GM12872 (cell line): ENCODE measurements around the gene TUBB6.

Experiments used
- TF ChIP-seq, protein P1 (sequence below): IDR thresholded peaks from 3 replicates; pipeline ENCODE4 v1.5.1; 2011; ENCODE audit warnings: low read depth, mild to moderate bottlenecking, low read length, moderate library complexity; ENCODE audit not compliant: insufficient read depth

TUBB6 gene

DNA sequence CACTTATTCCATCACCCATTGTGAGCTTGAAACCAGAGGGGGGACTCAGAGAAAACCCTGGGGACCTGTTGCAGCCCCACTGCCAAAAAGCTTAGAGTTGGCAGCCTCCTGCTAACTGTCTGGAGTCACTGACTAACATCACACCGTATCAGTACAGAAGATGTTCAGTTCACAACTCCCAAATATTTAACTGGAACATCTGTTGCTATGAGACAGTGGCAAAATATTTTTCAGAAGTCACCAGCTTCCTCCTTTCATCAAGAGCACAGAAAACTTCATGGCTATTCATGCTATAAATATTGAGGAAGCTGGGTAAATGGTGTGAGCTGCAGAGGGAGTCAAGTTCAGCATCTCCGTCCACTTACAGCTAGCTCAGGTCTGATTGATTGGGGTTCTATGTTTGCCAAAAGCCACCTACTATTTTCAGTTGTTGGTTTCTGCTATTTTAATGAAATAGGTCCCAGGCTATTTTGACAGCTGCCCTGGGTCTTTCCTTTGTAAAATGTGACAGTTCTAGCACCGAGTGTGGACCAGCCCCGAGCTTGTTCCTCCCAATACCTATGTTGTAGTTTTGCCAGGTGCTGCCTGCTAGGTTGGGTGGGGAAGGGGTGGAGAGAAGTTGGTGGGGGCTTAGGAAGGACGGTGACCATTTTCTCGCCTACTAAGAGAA, 9.8 kb downstream of the TUBB6 start:
- TF ChIP-seq, protein P1, sequence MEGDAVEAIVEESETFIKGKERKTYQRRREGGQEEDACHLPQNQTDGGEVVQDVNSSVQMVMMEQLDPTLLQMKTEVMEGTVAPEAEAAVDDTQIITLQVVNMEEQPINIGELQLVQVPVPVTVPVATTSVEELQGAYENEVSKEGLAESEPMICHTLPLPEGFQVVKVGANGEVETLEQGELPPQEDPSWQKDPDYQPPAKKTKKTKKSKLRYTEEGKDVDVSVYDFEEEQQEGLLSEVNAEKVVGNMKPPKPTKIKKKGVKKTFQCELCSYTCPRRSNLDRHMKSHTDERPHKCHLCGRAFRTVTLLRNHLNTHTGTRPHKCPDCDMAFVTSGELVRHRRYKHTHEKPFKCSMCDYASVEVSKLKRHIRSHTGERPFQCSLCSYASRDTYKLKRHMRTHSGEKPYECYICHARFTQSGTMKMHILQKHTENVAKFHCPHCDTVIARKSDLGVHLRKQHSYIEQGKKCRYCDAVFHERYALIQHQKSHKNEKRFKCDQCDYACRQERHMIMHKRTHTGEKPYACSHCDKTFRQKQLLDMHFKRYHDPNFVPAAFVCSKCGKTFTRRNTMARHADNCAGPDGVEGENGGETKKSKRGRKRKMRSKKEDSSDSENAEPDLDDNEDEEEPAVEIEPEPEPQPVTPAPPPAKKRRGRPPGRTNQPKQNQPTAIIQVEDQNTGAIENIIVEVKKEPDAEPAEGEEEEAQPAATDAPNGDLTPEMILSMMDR, result no peak

DNA sequence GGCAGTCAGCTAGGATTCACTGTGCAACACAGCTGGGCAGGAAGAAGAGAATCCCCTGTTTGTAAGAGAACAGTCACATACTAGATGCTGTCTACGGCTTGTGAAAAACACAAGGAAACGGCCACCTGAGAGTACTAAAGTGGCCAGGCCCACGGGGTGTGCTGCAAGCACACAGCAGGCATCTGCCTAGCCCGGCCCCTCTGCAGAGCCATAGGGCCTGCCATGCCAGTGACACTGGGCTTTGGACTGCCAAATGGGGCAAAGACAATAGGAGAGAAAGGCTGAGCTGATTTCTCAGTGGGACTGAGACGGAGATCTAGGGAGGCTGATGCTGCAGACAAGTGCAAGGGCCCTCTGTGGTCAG, 10.3 kb downstream of the TUBB6 start:
- TF ChIP-seq, protein P1, result no peak

DNA sequence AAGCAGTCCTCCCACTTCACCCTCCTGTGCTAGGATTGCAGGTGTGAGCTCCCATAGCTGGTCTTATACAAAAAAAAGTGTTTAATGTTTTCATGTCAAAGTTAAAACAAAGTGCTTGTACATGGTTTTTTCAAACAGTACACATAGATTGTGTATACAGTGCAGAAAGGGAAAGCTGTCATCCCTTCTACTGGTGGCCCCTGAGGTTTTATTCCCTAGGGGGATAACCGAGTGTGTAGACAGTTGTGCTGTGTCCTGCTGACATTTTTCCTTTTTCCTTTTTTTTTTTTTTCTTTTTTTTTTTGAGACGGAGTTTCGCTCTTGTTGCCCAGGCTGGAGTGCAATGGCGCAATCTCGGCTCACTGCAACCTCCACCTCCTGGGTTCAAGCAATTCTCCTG, 10.8 kb downstream of the TUBB6 start:
- TF ChIP-seq, protein P1, result no peak

DNA sequence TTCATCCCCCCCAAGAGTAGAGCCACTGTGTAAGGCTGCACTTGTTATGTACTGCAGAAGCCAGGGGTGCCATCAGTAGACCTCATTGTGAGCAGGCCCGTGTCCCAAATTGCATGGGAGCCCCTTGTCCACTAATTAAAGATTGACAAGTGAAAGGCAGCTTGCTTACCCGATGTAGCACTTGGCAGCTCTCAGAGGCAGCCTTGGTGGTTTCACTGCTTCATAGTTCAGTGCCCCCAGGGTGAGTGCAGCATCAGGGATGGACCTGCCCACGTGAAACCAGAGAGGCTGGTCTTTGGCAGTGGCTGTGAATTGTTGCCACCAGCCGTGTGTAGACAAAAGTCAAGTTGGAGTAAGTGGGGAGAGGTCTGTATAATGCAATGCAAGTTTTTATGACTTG, 13.3 kb downstream of the TUBB6 start:
- TF ChIP-seq, protein P1, result no peak

DNA sequence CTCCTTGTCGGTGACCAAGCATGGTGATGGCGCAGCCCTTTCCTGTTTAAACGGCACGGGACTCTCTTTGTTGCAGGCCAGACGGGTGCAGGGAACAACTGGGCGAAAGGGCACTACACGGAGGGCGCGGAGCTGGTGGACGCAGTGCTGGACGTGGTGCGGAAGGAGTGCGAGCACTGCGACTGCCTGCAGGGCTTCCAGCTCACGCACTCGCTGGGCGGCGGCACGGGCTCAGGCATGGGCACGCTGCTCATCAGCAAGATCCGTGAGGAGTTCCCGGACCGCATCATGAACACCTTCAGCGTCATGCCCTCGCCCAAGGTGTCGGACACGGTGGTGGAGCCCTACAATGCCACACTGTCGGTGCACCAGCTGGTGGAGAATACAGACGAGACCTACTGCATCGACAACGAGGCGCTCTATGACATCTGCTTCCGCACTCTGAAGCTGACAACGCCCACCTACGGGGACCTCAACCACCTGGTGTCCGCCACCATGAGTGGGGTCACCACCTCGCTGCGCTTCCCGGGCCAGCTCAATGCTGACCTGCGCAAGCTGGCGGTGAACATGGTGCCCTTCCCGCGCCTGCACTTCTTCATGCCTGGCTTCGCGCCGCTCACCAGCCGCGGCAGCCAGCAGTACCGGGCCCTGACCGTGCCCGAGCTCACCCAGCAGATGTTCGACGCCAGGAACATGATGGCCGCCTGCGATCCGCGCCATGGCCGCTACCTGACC, 17.1 kb downstream of the TUBB6 start:
- TF ChIP-seq, protein P1, result no peak

DNA sequence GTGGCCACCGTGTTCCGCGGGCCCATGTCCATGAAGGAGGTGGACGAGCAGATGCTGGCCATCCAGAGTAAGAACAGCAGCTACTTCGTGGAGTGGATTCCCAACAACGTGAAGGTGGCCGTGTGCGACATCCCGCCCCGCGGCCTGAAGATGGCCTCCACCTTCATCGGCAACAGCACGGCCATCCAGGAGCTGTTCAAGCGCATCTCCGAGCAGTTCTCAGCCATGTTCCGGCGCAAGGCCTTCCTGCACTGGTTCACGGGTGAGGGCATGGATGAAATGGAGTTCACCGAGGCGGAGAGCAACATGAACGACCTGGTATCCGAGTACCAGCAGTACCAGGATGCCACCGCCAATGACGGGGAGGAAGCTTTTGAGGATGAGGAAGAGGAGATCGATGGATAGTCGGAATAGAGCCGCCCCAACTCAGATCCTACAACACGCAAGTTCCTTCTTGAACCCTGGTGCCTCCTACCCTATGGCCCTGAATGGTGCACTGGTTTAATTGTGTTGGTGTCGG, 17.7 kb downstream of the TUBB6 start:
- TF ChIP-seq, protein P1, result no peak

DNA sequence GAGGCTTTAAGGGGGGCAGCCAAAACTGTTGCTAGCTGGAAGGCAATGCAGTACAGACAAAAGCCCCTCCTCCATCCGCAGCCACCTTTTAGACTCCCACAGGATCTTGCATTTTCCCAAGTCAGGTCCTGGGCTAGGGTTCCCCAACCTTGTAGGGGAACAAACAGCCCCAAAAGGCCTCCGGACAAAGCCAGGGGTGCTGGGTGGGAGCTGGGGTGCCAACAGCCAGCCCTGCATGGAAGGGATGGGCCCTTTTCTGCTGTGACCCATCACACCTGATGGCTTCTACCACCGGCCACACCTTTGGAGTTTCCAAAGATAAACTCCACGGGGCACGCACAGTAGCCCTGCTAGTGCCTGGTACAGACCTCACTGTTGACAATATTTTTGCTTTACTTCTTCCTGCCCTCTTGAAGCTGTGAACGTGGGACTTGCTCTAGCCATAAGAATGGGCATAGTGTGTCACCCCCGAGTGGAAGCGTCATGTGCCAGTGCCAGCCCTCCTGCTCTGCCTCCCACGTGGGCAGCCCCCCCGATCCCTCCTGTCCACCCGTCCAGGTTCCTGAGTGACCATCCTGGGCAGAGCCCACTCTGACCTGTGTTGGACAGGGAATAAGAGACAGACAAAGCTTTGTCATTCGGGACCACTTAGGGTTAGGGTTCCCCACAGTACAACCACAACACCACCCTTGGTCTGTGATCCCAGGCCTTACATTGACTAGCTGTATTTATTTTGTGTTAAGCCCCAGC, 18.8 kb downstream of the TUBB6 start:
- TF ChIP-seq, protein P1, result no peak
